ENCODE measurements around the gene PAX7.

The PAX7 gene

GRCh38 chr1:18712252-18712600, 81.6 kb downstream of the PAX7 start:
- TF ChIP-seq FOXP2 (optimal IDR thresholded peaks at IDR 0.05; ENCODE audit: borderline replicate concordance, extremely low read depth, extremely low read length, insufficient read depth) (no peak), REST (IDR thresholded peaks at IDR 0.05; ENCODE audit: insufficient read depth in 1 of 2, low read depth in 2 of 2, low read length in 2 of 2) (no peak), SIN3A (IDR thresholded peaks at IDR 0.05; ENCODE audit: borderline replicate concordance, insufficient read depth, low read length) (no peak), TAF1 (IDR thresholded peaks at IDR 0.05; ENCODE audit: borderline replicate concordance, insufficient read depth, low read length) (no peak), POLR2AphosphoS5 (IDR thresholded peaks at IDR 0.05; ENCODE audit: low read depth, low read length) (no peak)

GRCh38 chr1:18714404-18715175, 83.9 kb downstream of the PAX7 start:
- TF ChIP-seq POLR2AphosphoS5 (IDR thresholded peaks at IDR 0.05; ENCODE audit: low read depth, low read length): no peak
- TF ChIP-seq FOXP2 (optimal IDR thresholded peaks at IDR 0.05; ENCODE audit: borderline replicate concordance, extremely low read depth, extremely low read length, insufficient read depth): no peak
- TF ChIP-seq TAF1 (IDR thresholded peaks at IDR 0.05; ENCODE audit: borderline replicate concordance, insufficient read depth, low read length): no peak
- no peak for TF ChIP-seq REST (IDR thresholded peaks at IDR 0.05; ENCODE audit: insufficient read depth in 1 of 2, low read depth in 2 of 2, low read length in 2 of 2)
- no peak for TF ChIP-seq SIN3A (IDR thresholded peaks at IDR 0.05; ENCODE audit: borderline replicate concordance, insufficient read depth, low read length)

- no peak for TF ChIP-seq FOXP2 (optimal IDR thresholded peaks at IDR 0.05; ENCODE audit: borderline replicate concordance, extremely low read depth, extremely low read length, insufficient read depth)
These were observed 85.6 kb downstream of the PAX7 start for GRCh38 chr1:18716112-18716784.

DNA sequence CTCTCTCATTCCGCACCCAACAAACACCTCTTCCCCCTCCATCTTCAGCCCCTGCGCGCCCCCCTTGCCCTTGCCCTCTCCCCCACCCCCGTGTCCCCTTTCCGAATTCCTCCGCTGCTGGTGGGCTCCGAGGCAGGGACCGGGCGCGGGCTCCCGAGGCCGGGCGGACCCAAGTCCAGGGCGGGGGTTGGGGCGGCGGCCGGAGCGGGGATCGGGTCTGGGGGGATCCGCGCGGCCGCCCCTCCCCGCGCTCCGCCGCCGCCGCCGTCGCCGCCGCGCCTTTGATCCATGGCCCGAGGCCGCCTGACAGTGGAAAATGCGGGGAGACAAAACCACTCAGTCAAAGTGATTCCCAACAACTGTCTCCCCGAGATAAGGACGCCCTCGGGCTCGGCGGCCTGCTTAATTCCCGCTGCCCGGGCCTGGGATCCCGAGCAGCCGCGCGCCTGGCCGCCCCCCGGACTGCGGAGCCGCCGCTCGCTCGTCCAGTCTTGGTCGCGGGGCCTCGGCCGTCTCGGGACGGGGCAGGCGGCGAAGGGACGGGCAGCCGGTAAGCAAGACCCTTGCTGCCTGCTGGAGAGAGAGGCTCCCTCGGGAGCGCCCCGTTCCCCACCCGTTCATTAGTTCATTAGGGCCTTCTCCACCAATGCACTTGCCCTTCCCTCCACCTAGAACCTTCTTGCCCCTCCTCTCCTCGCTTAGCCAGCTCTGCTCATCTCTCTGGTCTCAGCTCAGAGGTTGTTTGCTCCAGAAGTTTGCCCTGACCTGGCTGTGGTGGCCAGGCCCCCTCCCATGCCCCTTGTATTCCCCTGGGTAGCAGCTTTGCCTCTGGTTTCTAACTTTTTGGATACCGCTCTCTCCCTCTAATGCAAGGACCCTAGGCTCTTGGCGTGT, 86.4 kb downstream of the PAX7 start:
- TF ChIP-seq SIN3A (IDR thresholded peaks at IDR 0.05; ENCODE audit: borderline replicate concordance, insufficient read depth, low read length) (no peak), POLR2AphosphoS5 (IDR thresholded peaks at IDR 0.05; ENCODE audit: low read depth, low read length) (no peak), TAF1 (IDR thresholded peaks at IDR 0.05; ENCODE audit: borderline replicate concordance, insufficient read depth, low read length) (no peak), FOXP2 (optimal IDR thresholded peaks at IDR 0.05; ENCODE audit: borderline replicate concordance, extremely low read depth, extremely low read length, insufficient read depth) (no peak), REST (IDR thresholded peaks at IDR 0.05; ENCODE audit: insufficient read depth in 1 of 2, low read depth in 2 of 2, low read length in 2 of 2) (no peak)

DNA sequence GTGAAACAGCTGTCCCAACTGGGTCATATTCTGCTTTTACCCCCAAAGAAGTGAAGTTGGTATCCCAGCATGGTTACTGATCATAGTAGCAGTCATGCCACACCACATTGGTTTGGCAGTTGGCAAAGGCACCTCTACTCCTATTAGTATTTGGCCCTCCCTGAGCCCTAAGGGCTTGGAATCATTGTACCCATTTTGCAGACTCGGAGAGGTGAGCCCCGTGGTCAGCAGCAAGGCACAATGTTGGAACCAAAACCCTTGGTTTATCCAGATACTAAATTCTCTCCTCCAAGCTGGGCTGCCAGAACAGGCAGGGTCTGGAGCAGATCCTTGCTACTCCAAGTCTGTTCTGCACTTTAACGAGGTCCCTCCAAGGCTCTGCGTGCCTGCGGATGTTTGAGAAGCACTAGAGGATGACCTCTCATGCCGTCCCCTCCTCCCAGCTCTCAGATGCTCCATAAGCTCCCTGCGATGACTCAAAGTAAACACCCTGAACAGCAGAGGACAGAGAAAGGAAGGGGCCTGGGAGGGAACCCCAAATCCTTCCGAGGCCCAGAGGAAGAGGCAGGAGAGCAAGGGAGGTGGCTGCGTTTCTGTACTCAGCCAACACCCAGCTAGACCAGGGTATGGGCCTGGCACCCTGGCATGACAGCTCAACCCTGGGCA, 89.3 kb downstream of the PAX7 start:
- TF ChIP-seq POLR2AphosphoS5 (IDR thresholded peaks at IDR 0.05; ENCODE audit: low read depth, low read length) (no peak), TAF1 (IDR thresholded peaks at IDR 0.05; ENCODE audit: borderline replicate concordance, insufficient read depth, low read length) (no peak), SIN3A (IDR thresholded peaks at IDR 0.05; ENCODE audit: borderline replicate concordance, insufficient read depth, low read length) (no peak), FOXP2 (optimal IDR thresholded peaks at IDR 0.05; ENCODE audit: borderline replicate concordance, extremely low read depth, extremely low read length, insufficient read depth) (no peak), REST (IDR thresholded peaks at IDR 0.05; ENCODE audit: insufficient read depth in 1 of 2, low read depth in 2 of 2, low read length in 2 of 2) (no peak)

Data from PFSK-1 (cell line).